GM19238 (cell line): Measurements from ENCODE around the gene LRP3.
"Not testable (repeated sequence)": the region's sequence is repeated elsewhere in the genome, so short reads cannot be mapped to it uniquely, and the experiment has no call there.

Source experiments
- DNase-seq: peaks from one replicate; pipeline ENCODE4 v3.0.0; 2011; ENCODE audit warnings: low spot score; ENCODE audit not compliant: insufficient read length

Gene LRP3, protein sequence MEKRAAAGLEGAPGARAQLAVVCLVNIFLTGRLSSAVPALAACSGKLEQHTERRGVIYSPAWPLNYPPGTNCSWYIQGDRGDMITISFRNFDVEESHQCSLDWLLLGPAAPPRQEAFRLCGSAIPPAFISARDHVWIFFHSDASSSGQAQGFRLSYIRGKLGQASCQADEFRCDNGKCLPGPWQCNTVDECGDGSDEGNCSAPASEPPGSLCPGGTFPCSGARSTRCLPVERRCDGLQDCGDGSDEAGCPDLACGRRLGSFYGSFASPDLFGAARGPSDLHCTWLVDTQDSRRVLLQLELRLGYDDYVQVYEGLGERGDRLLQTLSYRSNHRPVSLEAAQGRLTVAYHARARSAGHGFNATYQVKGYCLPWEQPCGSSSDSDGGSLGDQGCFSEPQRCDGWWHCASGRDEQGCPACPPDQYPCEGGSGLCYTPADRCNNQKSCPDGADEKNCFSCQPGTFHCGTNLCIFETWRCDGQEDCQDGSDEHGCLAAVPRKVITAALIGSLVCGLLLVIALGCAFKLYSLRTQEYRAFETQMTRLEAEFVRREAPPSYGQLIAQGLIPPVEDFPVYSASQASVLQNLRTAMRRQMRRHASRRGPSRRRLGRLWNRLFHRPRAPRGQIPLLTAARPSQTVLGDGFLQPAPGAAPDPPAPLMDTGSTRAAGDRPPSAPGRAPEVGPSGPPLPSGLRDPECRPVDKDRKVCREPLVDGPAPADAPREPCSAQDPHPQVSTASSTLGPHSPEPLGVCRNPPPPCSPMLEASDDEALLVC

DNA sequence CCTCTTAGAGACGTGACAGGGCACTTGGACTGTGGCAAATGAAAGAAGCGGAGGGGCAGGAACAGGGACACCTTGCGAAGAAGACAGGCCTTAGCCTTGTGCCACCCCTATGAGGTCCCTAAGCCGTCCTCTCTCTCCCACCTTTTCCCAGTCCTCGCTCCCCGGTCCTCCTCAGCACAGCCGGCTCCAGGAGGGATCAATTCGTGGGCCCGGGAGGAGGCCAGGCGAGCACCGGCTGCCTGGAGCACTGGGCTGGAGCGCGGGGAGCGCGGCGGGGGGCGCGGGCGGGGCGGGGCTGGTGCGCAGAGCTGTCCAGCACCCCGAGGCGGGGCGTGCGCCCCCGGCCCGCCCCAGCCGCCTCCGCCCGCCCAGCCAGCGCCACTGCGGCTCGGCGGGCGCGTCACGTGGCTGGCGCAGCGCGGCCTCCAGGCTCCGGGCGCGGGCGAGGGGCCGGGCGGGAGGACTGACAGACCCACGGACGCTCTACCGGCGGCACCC is at the start of gene LRP3:
Gene LRP3 (plus strand): TSS at position 466 of the 498 bp plus-strand sequence. CDS start 456 bp downstream, outside the sequence.
- no peak for DNase-seq

GRCh38 chr19:33146209-33146608 is 47.9 kb upstream of the LRP3 start:
- no peak for DNase-seq

DNA sequence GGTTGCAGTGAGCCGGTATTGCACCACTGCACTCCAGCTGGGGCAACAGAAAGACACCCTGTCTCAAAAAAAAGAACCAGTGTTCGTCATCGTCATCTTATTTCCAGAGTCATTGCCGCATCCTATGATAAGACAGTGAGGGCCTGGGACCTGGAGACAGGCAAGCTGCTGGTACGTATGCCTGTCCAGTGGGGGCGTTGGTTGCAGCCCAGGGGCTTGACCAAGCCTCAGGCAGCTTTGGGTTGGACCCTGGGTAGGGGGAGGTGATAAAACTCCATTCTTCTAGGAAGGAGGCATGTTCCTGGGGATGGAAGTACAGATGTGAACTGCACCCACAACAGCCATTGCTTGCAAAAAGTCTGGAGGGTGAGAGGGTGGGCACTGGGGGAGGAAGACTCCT is 46.6 kb upstream of the LRP3 start:
- no peak for DNase-seq

- DNase-seq, result no peak
Measured at GRCh38 chr19:33150852-33151518, 43.1 kb upstream of the LRP3 start.

- DNase-seq, result no peak
Measured at GRCh38 chr19:33152176-33152575, 42.0 kb upstream of the LRP3 start.

DNA sequence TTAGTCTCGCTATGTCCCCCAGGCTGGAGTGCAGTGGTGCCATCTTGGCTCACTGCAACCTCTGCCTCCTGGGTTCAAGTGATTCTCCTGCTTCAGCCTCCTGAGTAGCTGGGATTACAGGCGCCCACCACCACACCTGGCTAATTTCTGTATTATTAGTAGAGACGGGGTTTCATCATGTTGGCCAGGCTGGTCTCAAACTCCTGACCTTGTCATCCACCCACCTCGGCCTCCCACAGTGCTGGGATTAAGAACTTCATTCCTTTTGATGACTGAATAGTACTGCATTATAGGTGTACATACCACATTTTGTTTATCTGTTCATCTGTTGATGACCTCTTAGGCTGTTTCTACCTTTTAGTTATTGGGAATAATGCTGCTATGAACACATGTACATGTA is 41.5 kb upstream of the LRP3 start:
- not testable (repeated sequence) for DNase-seq

GRCh38 chr19:33154313-33154712 is 39.8 kb upstream of the LRP3 start:
- DNase-seq, result not testable (repeated sequence)

DNA sequence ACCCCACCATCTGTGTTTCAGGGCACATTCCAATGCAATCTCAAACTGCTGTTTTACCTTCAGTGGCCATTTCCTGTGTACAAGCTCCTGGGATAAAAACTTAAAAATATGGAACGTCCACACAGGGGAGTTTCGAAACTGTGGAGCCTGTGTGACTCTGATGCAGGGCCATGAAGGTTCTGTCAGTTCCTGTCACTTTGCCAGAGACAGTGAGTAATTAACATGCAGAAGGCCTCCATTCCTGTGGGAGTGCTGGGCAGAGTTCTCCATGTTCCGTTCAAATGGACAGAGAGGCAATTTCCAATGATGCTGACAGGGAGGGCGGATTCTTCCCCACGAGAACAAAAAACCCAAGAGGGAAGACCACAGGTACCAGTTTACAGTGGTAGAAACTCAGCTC is 37.8 kb upstream of the LRP3 start:
- DNase-seq, result no peak

DNA sequence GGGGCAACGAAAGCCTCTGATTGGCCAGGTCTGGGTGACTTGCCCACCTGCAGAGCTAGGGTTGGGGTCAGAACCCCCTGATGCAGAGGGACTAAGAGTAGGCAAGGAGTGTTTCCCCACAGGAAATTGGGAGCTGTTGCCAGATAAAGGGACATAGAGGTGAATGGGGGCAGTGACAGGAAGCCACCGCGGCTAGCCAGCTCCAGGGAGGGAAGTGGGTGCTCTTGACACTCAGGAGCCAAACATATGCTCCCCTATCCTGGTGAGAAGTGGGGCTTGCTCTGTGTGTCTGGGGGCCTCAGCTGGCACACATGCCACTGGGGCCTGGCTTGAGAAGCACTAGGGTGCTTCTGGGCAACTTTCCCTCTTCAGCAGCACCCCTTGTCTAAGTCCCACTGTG is 36.2 kb upstream of the LRP3 start:
- no peak for DNase-seq

GRCh38 chr19:33158365-33158764 is 35.8 kb upstream of the LRP3 start:
- DNase-seq, result no peak

DNA sequence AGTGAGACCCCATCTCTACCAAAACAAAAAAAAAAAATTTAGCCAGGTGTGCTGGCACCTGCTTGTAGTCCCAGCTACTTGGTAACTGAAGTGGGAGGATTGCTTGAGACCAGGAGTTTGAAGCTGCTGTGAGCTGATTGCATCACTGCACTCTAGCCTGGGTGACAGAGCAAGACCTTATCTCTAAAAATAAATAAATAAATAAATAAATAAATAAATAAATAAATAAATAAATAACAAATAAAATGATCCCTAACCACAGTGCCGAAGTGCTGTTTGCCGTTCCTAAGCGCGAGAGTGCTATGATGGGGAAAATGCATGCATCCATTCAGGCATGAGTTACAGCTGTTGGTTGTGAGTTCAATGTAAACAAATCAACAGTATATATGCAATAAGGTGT is 35.0 kb upstream of the LRP3 start:
- no peak for DNase-seq

DNA sequence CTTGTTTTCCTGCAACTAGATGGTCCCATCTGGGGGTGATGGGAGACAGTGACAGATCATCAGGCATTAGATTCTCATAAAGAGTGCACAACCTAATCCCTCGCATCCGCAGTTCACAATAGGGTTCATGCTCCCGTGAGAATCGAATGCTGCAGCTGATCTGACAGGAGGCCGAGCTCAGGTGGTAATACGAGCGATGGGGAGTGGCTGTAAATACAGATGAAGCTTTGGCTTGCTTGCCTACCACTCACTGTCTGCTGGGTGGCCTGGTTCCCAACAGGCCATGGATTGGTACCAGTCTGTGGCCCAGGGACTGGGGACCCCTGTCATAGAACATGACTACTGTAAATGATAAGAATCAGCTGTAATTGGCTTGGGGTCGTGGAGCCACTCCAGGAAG is 34.2 kb upstream of the LRP3 start:
- DNase-seq, result no peak

DNA sequence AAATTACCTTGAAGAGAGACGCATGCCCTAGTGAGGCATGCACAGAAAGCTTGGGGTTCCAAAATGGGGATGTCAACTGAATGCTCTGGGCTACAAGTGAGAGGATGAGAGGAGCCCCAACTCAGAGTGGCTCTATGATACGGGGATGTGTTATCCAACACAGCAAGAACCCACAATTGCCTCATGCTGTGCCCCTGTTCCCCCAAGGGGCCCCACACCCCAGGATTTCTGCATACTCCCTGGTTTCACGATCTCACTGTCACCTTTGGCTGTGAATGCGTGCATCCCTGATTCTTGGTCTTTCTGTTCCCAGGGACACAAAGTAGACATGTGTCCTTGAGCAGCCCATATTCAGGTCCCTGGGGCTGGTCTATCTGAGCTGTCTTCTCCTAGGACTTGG is 32.9 kb upstream of the LRP3 start:
- DNase-seq, result no peak

GRCh38 chr19:33163481-33163880 is 30.6 kb upstream of the LRP3 start:
- no peak for DNase-seq

GRCh38 chr19:33166037-33166436 is 28.1 kb upstream of the LRP3 start:
- not testable (repeated sequence) for DNase-seq

DNA sequence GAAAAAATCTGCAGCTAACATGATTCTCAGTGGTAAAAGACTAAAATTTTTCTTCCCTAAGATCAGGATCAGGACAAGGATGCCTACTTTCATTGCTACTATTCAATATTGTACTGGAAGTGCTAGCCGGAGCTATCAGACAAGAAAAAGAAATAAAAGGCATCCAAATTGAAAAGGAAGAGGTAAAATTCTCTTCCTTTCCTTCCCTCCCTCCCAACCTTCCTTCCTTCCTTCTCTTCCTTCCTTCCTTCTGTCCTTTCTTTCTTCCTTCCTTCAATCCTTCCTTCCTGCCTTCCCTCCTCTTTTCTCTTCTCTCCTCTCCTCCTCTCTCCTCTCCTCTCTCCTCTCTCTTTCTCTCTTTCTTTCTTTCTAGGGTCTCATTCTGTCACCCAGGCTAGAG is 26.7 kb upstream of the LRP3 start:
- no peak for DNase-seq

DNA sequence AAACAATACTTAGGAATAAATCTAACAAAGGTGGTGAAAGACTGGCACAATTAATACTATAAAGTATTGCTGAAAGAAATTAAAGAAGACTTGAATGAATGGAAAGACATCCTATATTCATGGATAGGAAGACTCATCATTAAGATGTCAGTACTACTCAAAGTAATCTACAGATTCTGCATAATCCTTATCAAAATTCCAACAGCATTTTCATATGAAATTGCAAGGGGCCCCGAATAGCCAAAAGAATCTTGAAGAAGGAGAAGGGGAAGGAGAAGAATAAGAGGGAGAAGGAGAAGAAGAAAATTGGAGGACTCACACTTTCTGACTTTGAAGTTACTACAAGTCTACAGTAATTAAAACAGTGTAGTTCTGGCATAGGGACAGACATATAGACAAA is 25.6 kb upstream of the LRP3 start:
- no peak for DNase-seq

GRCh38 chr19:33171222-33171795 is 22.8 kb upstream of the LRP3 start:
- DNase-seq, result no peak

- DNase-seq, result no peak
Measured at GRCh38 chr19:33171916-33172359, 22.2 kb upstream of the LRP3 start.

DNA sequence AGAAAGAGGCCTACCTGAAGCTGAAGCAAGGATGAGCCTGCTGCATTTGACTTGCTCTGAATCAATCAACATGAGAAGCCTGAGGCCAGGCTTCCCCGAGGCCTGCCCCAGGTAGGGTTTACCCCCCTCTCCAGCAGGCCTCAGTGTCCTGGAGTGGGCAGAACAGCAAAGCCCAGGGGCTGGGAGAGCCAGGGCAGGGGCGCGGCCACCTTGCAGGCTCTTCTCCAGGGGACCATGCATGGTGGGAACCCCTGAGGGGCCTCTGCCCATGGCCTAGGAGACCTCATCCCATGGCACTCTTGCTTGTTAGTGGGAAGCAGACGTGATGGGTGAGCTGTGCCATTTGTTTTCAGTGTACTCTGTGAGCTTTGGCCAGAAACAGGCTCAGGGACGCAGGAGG is 19.9 kb upstream of the LRP3 start:
- DNase-seq, result no peak

GRCh38 chr19:33175156-33175782 is 18.9 kb upstream of the LRP3 start:
- DNase-seq, result no peak
